Measurements from ENCODE around the gene NEB. TPM values are rescaled to one million over a fixed set of nuclear protein-coding genes. Genes with fewer than 3 reads are reported as not detected.
"Not testable (repeated sequence)": the region's sequence is repeated elsewhere in the genome, so short reads cannot be mapped to it uniquely, and the experiment has no call there.

Gene NEB
- total RNA-seq, 1 donor from 2014 or later = 0.08 TPM

DNA sequence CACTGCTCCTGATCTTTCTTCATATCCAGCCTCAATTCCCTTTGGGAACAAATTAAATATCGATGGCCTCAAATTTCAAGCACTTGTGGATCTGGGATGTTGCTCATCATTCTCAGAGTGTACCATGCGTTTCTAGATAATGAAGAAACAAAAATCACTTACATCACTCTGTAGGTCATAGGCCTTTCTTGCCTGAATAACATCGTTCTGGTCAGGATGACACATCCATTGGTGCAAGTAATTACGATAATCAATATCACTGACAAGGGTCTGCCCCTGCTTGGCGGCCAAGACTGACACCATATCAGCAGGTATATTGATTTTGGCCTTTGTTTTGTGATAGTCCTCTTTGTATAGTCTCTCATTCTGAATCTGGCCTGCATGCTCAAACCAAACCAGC, 167.3 kb downstream of the NEB start:
- Mint-ChIP-seq H3K27ac (no peak overlapping the region), H3K4me1 (ENCODE audit: low read depth) (no peaks in the 10 kb centered on the region), H3K9me3 (no peaks in the 10 kb centered on the region), H3K36me3 (ENCODE audit: low read depth) (no peaks in the 10 kb centered on the region), H3K4me3 (no peak overlapping the region), H3K27me3 (ENCODE audit: insufficient read depth) (peaks cover 3% of the 10 kb centered on the region)
- intact Hi-C loops (cut with micrococcal nuclease) = no loop called here
- no peak for DNase-seq (ENCODE audit: low spot score)

DNA sequence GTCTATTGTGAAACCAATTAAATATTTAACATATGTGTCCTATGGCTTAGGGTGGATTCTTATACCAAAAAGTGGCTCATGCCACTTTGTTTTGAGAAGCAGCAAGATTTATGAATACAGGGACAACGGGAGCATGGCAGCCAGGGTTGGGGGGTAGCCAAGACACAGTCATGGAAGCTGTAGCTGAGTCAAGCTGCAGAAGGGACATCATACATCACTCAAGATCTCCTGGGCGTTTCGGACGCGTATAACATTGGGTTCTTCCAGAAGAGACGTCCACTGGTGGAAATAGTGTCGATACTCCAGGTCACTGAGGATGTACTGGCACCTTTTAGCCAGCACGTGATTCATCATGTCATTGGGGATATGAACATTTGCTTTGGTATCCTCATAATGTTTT, 171.9 kb downstream of the NEB start:
- H3K36me3 Mint-ChIP-seq (ENCODE audit: low read depth) = no peaks in the 10 kb centered on the region
- H3K4me1 Mint-ChIP-seq (ENCODE audit: low read depth) = no peaks in the 10 kb centered on the region
- no peak for DNase-seq (ENCODE audit: low spot score)
- H3K9me3 Mint-ChIP-seq = no peaks in the 10 kb centered on the region
- no peak overlapping the region for H3K4me3 Mint-ChIP-seq
- intact Hi-C loops (cut with micrococcal nuclease) = no loop called here
- no peak overlapping the region for H3K27ac Mint-ChIP-seq
- H3K27me3 Mint-ChIP-seq (ENCODE audit: insufficient read depth) = peaks cover 9% of the 10 kb centered on the region

DNA sequence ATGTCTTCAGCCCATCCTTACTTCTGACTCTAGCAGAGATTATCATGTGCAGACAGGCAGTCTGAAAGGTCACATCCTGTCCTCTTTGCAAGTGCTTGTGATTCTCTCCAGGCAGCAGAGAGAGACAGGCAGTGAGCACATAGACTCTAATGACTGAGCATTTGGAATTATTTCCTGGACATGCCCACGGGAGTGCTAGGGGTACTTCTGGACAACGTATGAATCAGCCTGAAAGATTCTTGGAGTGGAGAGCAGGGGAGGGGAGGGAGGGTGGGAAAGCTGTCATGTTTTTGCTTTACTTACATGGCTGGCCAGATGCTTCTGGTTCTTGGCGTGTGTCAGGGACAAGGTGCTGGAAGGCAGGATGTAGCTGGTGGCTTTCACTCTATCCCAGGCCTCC, 174.0 kb downstream of the NEB start:
- Mint-ChIP-seq H3K27ac (no peak overlapping the region), H3K4me1 (ENCODE audit: low read depth) (no peaks in the 10 kb centered on the region), H3K4me3 (no peak overlapping the region), H3K27me3 (ENCODE audit: insufficient read depth) (peaks cover 14% of the 10 kb centered on the region), H3K9me3 (peaks cover 4% of the 10 kb centered on the region), H3K36me3 (ENCODE audit: low read depth) (no peaks in the 10 kb centered on the region)
- no peak for DNase-seq (ENCODE audit: low spot score)
- intact Hi-C loops (cut with micrococcal nuclease) = no loop called here

DNA sequence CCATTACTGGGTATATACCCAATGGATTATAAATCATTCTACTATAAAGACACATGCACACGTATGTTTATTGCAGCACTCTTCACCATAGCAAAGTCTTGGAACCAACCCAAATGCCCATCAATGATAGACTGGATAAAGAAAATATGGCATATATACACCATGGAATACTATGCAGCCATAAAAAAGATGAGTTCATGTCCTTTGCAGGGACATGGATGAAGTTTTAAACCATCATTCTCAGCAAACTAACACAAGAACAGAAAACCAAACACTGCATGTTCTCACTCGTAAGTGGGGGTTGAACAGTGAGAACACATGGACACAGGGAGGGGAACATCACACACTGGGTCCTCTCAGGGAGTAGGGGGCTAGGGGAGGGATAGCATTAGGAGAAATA, 174.8 kb downstream of the NEB start:
- H3K4me3 Mint-ChIP-seq; H3K27ac Mint-ChIP-seq; intact Hi-C loops (cut with micrococcal nuclease); H3K36me3 Mint-ChIP-seq (ENCODE audit: low read depth); H3K9me3 Mint-ChIP-seq; H3K4me1 Mint-ChIP-seq (ENCODE audit: low read depth); DNase-seq (ENCODE audit: low spot score): not testable (repeated sequence)
- peaks cover 11% of the 10 kb centered on the region for H3K27me3 Mint-ChIP-seq (ENCODE audit: insufficient read depth)

DNA sequence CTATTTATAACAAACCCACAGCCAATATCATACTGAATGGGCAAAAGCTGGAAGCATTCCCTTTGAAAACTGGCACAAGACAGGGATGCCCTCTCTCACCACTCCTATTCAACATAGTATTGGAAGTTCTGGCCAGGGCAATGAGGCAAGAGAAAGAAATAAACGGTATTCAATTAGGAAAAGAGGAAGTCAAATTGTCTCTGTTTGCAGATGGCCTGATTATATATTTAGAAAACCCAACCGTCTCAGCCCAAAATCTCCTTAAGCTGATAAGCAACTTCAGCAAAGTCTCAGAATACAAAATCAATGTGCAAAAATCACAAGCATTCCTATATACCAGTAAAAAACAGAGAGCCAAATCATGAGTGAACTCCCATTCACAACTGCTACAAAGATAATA, 176.4 kb downstream of the NEB start:
- intact Hi-C loops (cut with micrococcal nuclease) = not testable (repeated sequence)

DNA sequence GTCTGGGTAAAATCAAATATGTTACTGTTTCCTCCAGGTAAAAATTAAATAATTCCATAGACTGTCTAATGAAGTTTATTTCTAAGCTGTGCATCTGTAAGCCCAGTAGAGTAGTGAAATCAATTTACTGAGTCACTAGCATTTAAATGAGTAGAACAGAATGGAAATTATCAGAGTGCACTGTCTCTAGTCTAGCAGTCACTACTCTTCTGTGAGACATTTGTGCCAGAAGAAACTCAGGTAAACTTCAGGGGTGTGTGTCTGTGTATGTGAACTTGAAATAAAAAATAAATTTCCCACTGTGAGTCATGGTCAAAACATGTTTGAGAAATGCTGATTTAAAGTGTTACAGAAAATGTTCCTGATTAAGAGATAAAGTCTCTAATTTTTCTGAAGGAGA, 178.2 kb downstream of the NEB start:
- intact Hi-C loops (cut with micrococcal nuclease) = no loop called here
- Mint-ChIP-seq H3K27me3 (ENCODE audit: insufficient read depth) (peaks cover 11% of the 10 kb centered on the region), H3K4me3 (no peak overlapping the region), H3K36me3 (ENCODE audit: low read depth) (no peaks in the 10 kb centered on the region), H3K27ac (no peak overlapping the region), H3K9me3 (peaks cover 4% of the 10 kb centered on the region), H3K4me1 (ENCODE audit: low read depth) (no peaks in the 10 kb centered on the region)
- no peak for DNase-seq (ENCODE audit: low spot score)

More for the DNA sequence above, 176.4 kb downstream of the NEB start:
- not testable (repeated sequence) for H3K36me3 Mint-ChIP-seq (ENCODE audit: low read depth); H3K27ac Mint-ChIP-seq; H3K4me1 Mint-ChIP-seq (ENCODE audit: low read depth); H3K9me3 Mint-ChIP-seq; DNase-seq (ENCODE audit: low spot score); H3K4me3 Mint-ChIP-seq
- H3K27me3 Mint-ChIP-seq (ENCODE audit: insufficient read depth) = peaks cover 11% of the 10 kb centered on the region

DNA sequence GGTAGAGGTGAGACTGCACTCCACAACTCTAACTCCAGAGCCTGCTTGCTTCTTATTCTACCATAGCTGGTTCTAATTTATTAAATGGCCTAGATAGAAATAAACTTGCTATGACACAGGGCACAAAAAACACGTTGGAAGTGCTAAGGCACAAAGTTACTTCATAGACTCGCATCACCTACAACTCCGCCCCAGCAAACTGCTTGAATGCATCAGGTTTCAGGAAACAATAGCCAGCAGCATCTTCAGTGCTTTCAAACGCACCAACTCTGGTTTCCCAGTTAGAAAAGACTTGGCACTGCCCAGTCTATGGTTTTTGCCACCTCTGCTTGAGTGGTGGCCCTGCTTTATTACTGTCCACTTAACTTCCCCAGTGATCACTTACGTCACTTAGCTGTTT, 182.0 kb downstream of the NEB start:
- no peak overlapping the region for H3K4me3 Mint-ChIP-seq
- intact Hi-C loops (cut with micrococcal nuclease) = no loop called here
- no peaks in the 10 kb centered on the region for H3K4me1 Mint-ChIP-seq (ENCODE audit: low read depth)
- no peaks in the 10 kb centered on the region for H3K36me3 Mint-ChIP-seq (ENCODE audit: low read depth)
- H3K27me3 Mint-ChIP-seq (ENCODE audit: insufficient read depth) = peaks cover 6% of the 10 kb centered on the region
- no peak for DNase-seq (ENCODE audit: low spot score)
- H3K9me3 Mint-ChIP-seq = peaks cover 4% of the 10 kb centered on the region
- no peak overlapping the region for H3K27ac Mint-ChIP-seq

DNA sequence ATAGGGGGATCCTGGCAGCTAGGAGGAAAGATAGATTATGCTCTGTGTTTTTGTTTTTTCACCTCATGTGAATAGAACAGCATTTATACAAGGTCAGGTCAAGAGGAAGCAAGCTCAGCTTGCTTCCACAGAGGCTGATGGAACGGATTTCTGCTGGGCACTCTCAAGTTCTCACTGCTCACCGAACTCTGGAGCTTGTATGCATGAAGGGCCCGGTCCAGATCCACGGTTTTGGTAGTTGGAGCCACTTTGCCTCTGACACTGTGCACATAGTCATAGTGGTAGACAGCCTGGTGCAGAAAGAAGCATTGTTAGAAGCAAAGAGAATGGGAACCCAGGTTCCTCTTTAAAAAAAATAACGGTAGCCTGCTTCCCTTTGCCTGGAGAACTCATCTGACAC, 182.7 kb downstream of the NEB start:
- H3K27me3 Mint-ChIP-seq (ENCODE audit: insufficient read depth) = peaks cover 4% of the 10 kb centered on the region
- intact Hi-C loops (cut with micrococcal nuclease) = no loop called here

DNA sequence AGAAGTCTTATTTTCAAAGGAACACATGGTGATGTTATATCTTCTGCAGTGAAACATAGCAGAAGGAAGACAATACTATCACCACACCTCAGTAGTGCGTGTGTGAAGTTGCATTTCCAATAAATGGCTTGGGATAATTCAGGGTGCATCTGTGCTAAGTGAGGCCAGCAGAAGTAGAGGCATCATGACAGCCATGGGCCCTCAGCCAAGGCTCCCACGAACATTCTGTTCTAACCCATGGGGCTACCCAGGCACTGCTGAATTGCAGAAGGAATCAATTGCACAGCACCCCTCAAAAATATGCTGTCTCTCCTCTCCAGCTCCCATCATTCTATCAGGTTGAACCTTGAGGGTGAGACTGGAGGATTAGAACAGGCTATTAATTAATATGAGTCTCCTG, 185.1 kb downstream of the NEB start:
- H3K27me3 Mint-ChIP-seq (ENCODE audit: insufficient read depth) = no peaks in the 10 kb centered on the region
- no peak overlapping the region for H3K4me3 Mint-ChIP-seq
- no peak overlapping the region for H3K27ac Mint-ChIP-seq
- intact Hi-C loops (cut with micrococcal nuclease) = no loop called here
- H3K4me1 Mint-ChIP-seq (ENCODE audit: low read depth) = no peaks in the 10 kb centered on the region
- no peaks in the 10 kb centered on the region for H3K9me3 Mint-ChIP-seq
- no peak for DNase-seq (ENCODE audit: low spot score)
- H3K36me3 Mint-ChIP-seq (ENCODE audit: low read depth) = no peaks in the 10 kb centered on the region

More for the DNA sequence above, 182.7 kb downstream of the NEB start:
- Mint-ChIP-seq H3K27ac (no peak overlapping the region), H3K36me3 (ENCODE audit: low read depth) (no peaks in the 10 kb centered on the region), H3K4me3 (no peak overlapping the region), H3K9me3 (peaks cover 4% of the 10 kb centered on the region), H3K4me1 (ENCODE audit: low read depth) (no peaks in the 10 kb centered on the region)
- DNase-seq (ENCODE audit: low spot score) = no peak

DNA sequence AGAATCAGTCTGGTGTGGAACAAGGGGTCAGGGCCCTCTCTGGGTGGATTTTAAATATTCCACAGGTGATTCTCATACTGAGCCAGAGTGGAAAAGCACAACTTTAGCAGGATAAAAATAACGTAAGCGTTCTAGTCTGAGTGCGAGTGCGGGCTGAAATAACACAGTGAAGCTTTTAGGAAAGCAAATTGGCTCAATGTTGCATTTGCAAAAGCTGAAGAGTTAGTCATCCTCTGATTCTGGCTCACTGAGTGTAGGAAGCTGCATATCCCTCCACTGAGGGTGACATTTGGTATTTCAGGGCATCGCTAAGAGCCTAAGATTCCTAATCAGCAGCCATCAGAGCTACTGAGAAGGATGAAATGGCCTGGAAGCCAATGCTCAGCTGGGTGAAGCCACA, 189.8 kb downstream of the NEB start:
- Mint-ChIP-seq H3K4me3 (no peak overlapping the region), H3K9me3 (no peaks in the 10 kb centered on the region), H3K27ac (no peak overlapping the region), H3K36me3 (ENCODE audit: low read depth) (no peaks in the 10 kb centered on the region), H3K27me3 (ENCODE audit: insufficient read depth) (no peaks in the 10 kb centered on the region), H3K4me1 (ENCODE audit: low read depth) (no peaks in the 10 kb centered on the region)
- intact Hi-C loops (cut with micrococcal nuclease) = no loop called here
- DNase-seq (ENCODE audit: low spot score) = no peak

DNA sequence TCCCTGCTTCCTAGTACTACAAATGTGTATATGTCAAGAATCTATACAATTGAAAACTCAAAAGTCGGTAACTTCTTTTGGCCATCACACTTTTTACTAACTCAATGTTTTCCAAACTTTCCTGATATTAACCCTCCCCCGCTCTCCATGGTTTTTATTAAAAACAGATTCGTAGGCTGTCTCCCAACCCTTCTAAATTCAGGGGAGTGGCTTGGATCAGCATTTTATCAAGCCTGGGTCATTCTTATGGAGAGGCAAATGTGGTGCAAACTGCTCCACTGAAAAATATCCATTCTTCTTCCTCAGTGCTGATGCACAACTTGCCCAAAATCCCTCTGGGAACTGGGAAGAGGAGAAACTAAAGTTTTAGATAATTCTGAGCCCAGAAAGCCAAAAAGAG, 190.4 kb downstream of the NEB start:
- Mint-ChIP-seq H3K27ac (no peak overlapping the region), H3K9me3 (no peaks in the 10 kb centered on the region), H3K4me1 (ENCODE audit: low read depth) (no peaks in the 10 kb centered on the region), H3K27me3 (ENCODE audit: insufficient read depth) (no peaks in the 10 kb centered on the region), H3K4me3 (no peak overlapping the region), H3K36me3 (ENCODE audit: low read depth) (no peaks in the 10 kb centered on the region)
- intact Hi-C loops (cut with micrococcal nuclease) = no loop called here
- DNase-seq (ENCODE audit: low spot score) = no peak

DNA sequence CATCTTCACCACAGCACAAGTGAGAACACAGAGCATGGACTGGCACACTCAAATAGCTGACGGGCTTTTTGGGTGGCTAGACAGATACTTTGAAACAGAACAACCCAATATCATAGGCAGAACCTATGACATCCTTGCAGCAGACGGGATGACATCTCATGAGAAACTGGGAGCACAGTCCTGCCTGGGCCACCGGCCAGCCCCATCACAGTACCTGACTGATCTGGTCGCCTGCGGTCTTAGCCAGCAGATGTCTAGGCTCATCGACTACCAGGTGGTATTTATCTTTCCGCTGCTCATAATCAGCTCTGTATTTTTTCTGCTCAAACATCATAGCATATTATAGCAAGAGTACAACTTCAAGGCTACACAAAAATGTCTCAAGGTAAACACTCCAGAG, 200.3 kb downstream of the NEB start:
- intact Hi-C loops (cut with micrococcal nuclease) = no loop called here
- DNase-seq (ENCODE audit: low spot score) = no peak
- H3K9me3 Mint-ChIP-seq = no peaks in the 10 kb centered on the region
- H3K27me3 Mint-ChIP-seq (ENCODE audit: insufficient read depth) = no peaks in the 10 kb centered on the region
- H3K27ac Mint-ChIP-seq = no peak overlapping the region
- no peak overlapping the region for H3K4me3 Mint-ChIP-seq
- H3K36me3 Mint-ChIP-seq (ENCODE audit: low read depth) = no peaks in the 10 kb centered on the region
- no peaks in the 10 kb centered on the region for H3K4me1 Mint-ChIP-seq (ENCODE audit: low read depth)

DNA sequence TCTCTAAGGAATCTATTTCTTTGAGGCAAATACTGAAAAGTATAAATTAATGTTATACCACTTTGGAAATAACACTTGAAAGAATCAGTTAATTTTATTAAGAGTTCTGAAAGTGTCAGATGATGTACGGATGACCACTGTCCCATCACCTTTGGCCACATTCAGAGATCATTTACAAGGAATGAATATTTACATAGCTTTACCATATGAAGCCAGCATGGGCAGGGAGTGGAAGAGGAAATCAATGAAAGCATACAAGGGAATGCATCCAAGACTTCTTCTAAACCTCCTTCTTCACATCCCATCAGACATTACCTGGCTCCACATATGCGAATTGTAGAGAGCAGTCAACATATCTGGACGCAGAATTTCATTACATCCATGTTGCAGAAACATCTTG, 201.1 kb downstream of the NEB start:
- no peak for DNase-seq (ENCODE audit: low spot score)
- intact Hi-C loops (cut with micrococcal nuclease) = no loop called here
- no peak overlapping the region for H3K4me3 Mint-ChIP-seq
- H3K27me3 Mint-ChIP-seq (ENCODE audit: insufficient read depth) = no peaks in the 10 kb centered on the region
- H3K27ac Mint-ChIP-seq = no peak overlapping the region
- no peaks in the 10 kb centered on the region for H3K9me3 Mint-ChIP-seq
- no peaks in the 10 kb centered on the region for H3K36me3 Mint-ChIP-seq (ENCODE audit: low read depth)
- no peaks in the 10 kb centered on the region for H3K4me1 Mint-ChIP-seq (ENCODE audit: low read depth)

DNA sequence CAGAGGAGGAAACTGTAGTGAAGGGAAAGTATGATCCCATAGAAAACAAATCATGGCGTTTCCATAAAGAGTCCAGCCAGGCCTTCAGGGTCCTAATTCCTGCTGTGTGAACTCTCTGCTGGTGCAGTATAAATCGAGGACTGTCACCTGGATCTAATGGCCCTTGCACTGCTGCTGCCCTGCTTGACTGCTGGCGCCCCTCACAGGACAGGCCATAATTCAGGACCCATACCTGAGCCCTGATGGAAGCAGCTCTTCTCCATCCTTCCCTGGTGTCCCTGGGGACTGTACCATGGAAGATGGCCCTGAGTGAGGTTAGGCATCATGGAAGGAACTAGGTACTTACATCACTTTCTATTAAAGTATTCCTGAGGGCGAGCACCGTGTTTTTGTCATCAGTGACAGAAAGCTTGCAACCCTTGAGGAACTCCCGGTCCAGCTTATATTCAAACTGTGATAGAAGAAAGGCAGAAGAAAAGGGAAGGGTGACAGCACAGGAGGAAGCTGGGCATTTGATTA, 207.6 kb downstream of the NEB start:
- Mint-ChIP-seq H3K27ac (no peak overlapping the region), H3K4me1 (ENCODE audit: low read depth) (no peaks in the 10 kb centered on the region), H3K4me3 (no peak overlapping the region), H3K36me3 (ENCODE audit: low read depth) (no peaks in the 10 kb centered on the region), H3K9me3 (no peaks in the 10 kb centered on the region), H3K27me3 (ENCODE audit: insufficient read depth) (no peaks in the 10 kb centered on the region)
- DNase-seq (ENCODE audit: low spot score) = no peak
- intact Hi-C loops (cut with micrococcal nuclease) = no loop called here

All from activated T-helper 1 cell treated with anti-CD3 and anti-CD28 coated beads, Interleukin-12 subunit alpha, Interleukin-12 subunit beta, Interleukin-2, Interleukin-4 antibody, amounts not matched to agents 30 ng/mL and 10 ng/mL and 1 ng/mL, durations not matched to agents 14 hours and 24 hours and 36 hours (primary cell).